ENCODE results near the gene C2CD2L.

DNA sequence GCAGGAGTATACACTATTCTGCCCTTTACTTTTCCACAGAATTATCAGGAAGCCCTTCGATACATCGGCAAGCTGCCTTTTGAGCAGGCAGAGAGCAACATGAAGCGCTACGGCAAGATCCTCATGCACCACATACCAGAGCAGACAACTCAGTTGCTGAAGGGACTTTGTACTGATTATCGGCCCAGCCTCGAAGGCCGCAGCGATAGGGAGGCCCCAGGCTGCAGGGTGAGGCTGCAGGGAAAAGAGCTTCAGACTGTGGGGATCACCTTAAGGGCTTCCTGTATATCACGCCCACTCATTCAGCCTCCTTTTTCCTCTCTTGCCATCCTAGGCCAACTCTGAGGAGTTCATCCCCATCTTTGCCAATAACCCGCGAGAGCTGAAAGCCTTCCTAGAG is 29.3 kb upstream of the C2CD2L start:
- TF ChIP-seq, protein P1, sequence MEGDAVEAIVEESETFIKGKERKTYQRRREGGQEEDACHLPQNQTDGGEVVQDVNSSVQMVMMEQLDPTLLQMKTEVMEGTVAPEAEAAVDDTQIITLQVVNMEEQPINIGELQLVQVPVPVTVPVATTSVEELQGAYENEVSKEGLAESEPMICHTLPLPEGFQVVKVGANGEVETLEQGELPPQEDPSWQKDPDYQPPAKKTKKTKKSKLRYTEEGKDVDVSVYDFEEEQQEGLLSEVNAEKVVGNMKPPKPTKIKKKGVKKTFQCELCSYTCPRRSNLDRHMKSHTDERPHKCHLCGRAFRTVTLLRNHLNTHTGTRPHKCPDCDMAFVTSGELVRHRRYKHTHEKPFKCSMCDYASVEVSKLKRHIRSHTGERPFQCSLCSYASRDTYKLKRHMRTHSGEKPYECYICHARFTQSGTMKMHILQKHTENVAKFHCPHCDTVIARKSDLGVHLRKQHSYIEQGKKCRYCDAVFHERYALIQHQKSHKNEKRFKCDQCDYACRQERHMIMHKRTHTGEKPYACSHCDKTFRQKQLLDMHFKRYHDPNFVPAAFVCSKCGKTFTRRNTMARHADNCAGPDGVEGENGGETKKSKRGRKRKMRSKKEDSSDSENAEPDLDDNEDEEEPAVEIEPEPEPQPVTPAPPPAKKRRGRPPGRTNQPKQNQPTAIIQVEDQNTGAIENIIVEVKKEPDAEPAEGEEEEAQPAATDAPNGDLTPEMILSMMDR (IDR thresholded peaks at IDR 0.05; ENCODE audit: extremely low read depth in 1 of 2, insufficient read depth in 1 of 2, low read depth in 1 of 2, low read length in 2 of 2) = no peak
- TF ChIP-seq POLR2AphosphoS5 (IDR thresholded peaks at IDR 0.05; ENCODE audit: insufficient read depth, low read depth, low read length) (no peak), GATA2 (IDR thresholded peaks at IDR 0.05; ENCODE audit: insufficient read depth, insufficient read length, low read depth, low read length) (no peak), EZH2 (IDR thresholded peaks at IDR 0.05; ENCODE audit: borderline replicate concordance, low read depth, low read length, severe bottlenecking) (no peak), MYC (IDR thresholded peaks at IDR 0.05; ENCODE audit: low read depth, low read length) (no peak), POLR2A (IDR thresholded peaks at IDR 0.05; ENCODE audit: low read depth, low read length) (no peak)
